B cell (primary cell): ENCODE results near the gene UBE2R2. TPM values are rescaled to one million over a fixed set of nuclear protein-coding genes. Genes with fewer than 3 reads are reported as not detected.
"Not testable (repeated sequence)": the region's sequence is repeated elsewhere in the genome, so short reads cannot be mapped to it uniquely, and the experiment has no call there.

Source experiments
- ATAC-seq: fragments of 200-7000 bp; cut with Tn5 transposase; one replicate; pipeline ENCODE4 v1.10.0; 2021; ENCODE audit warnings: low read depth, mild to moderate bottlenecking, moderate number of reproducible peaks, moderate library complexity
- CTCF ChIA-PET: fragments of 350-600 bp; sonication (Branson Sonifier 250); formaldehyde crosslinking; loops from one replicate; lab custom pipeline; 2021; ENCODE audit warnings: antibody characterized with exemption, inconsistent platforms; lab: Charles Lee
- POLR2A ChIA-PET: fragments of 350-600 bp; sonication (Branson Sonifier 250); formaldehyde crosslinking; loops from one replicate; lab custom pipeline; 2021; ENCODE audit warnings: antibody characterized with exemption; lab: Charles Lee
- DNase-seq: peaks from one replicate; pipeline ENCODE4 v3.0.0; 2013
- H2AFZ ChIP-seq: 2 replicates; pipeline ENCODE4 v1.6.1; 2012; ENCODE audit warnings: mild to moderate bottlenecking, low read depth, low read length; ENCODE audit not compliant: insufficient read depth, poor library complexity, severe bottlenecking
- H3K27ac ChIP-seq, 2 donors: 1 replicate in 1 of 2; 2 replicates in 1 of 2; pipeline ENCODE4 v1.5.1; 2012 to 2013; ENCODE audit warnings: low read length in 2 of 2, mild to moderate bottlenecking in 2 of 2, moderate library complexity in 1 of 2
- H3K27me3 ChIP-seq, 4 experiments: fragments of 200-600 bp in 1 of 4; sonication (generic) in 1 of 4; replicated peaks in 1 of 4; 1 replicate in 2 of 4; 2 replicates in 2 of 4; pipeline versions ENCODE4 v1.6.1 to v1.7.0; 2013 to 2016; ENCODE audit warnings: low read length in 3 of 4, mild to moderate bottlenecking in 2 of 4, mixed read lengths in 1 of 4, moderate library complexity in 1 of 4; ENCODE audit not compliant: insufficient read depth in 4 of 4, control insufficient read depth in 3 of 4; ENCODE audit errors: control extremely low read depth in 1 of 4
- H3K36me3 ChIP-seq, 2 experiments: replicated peaks in 1 of 2; 1 replicate in 1 of 2; 2 replicates in 1 of 2; pipeline versions ENCODE4 v1.6.1 to v1.7.1; 2013; ENCODE audit warnings: low read length in 1 of 2; ENCODE audit not compliant: insufficient read depth in 2 of 2, control insufficient read depth in 1 of 2; ENCODE audit errors: control extremely low read depth in 1 of 2, extremely low read depth in 1 of 2
- H3K4me1 ChIP-seq, 2 donors: fragments of 200-600 bp in 1 of 2; sonication (generic) in 1 of 2; 1 replicate in 1 of 2; 2 replicates in 1 of 2; pipeline versions ENCODE4 v1.5.1 to v1.6.1; 2013 to 2017; ENCODE audit warnings: low read length in 2 of 2; ENCODE audit not compliant: control insufficient read depth in 2 of 2, insufficient read depth in 2 of 2
- H3K4me2 ChIP-seq: replicated peaks from 2 replicates; pipeline ENCODE3; 2012; ENCODE audit warnings: mild to moderate bottlenecking, low read depth, low read length; ENCODE audit not compliant: poor library complexity, severe bottlenecking
- H3K4me3 ChIP-seq, 5 experiments: fragments of 200-600 bp in 1 of 5; sonication (generic) in 1 of 5; 1 replicate in 3 of 5; 2 replicates in 2 of 5; pipeline versions ENCODE4 v1.5.1 to v1.7.0; 2011 to 2016; ENCODE audit warnings: low read length in 4 of 5, mild to moderate bottlenecking in 4 of 5, low read depth in 2 of 5, control low read depth in 1 of 5, moderate library complexity in 1 of 5; ENCODE audit not compliant: insufficient read depth in 1 of 5; ENCODE audit errors: control extremely low read depth in 1 of 5, extremely low read depth in 1 of 5
- H3K79me2 ChIP-seq: fragments of 200-600 bp; sonication (generic); one replicate; pipeline ENCODE4 v1.6.0; 2016; ENCODE audit warnings: low read length; ENCODE audit not compliant: control insufficient read depth, insufficient read depth
- H3K9ac ChIP-seq: fragments of 200-600 bp; sonication (generic); 2 replicates; pipeline ENCODE4 v1.6.1; 2017; ENCODE audit warnings: mild to moderate bottlenecking, low read length, moderate library complexity
- H3K9me3 ChIP-seq, 3 donors: one replicate each; pipeline versions ENCODE4 v1.6.1 to v1.7.1; 2013; ENCODE audit warnings: low read length in 2 of 3; ENCODE audit not compliant: control insufficient read depth in 2 of 3, insufficient read depth in 1 of 3; ENCODE audit errors: control extremely low read depth in 1 of 3
- H4K20me1 ChIP-seq: 2 replicates; pipeline ENCODE4 v1.6.0; 2012; ENCODE audit warnings: mild to moderate bottlenecking, low read length; ENCODE audit not compliant: insufficient read depth, control insufficient read depth, poor library complexity, severe bottlenecking
- H3K27ac Mint-ChIP-seq: one replicate; pipeline ENCODE4 v1.8.0; 2021; ENCODE audit warnings: mixed read lengths
- H3K27me3 Mint-ChIP-seq: one replicate; pipeline ENCODE4 v1.8.0; 2021; ENCODE audit warnings: mixed read lengths
- H3K4me1 Mint-ChIP-seq: one replicate; pipeline ENCODE4 v1.8.0; 2021; ENCODE audit warnings: mixed read lengths
- H3K4me3 Mint-ChIP-seq: one replicate; pipeline ENCODE4 v1.8.0; 2021; ENCODE audit warnings: mixed read lengths
- H3K9me3 Mint-ChIP-seq: one replicate; pipeline ENCODE4 v1.8.0; 2022; ENCODE audit warnings: mixed read lengths; ENCODE audit not compliant: insufficient read depth
- CTCF ChIP-seq: fragments of 200-600 bp; IDR thresholded peaks from one replicate; pipeline ENCODE4 v1.8.0; 2022; ENCODE audit warnings: antibody characterized with exemption, mild to moderate bottlenecking
- EZH2 ChIP-seq: IDR thresholded peaks from 2 replicates; pipeline ENCODE4 v1.6.1; 2012; ENCODE audit warnings: borderline replicate concordance, low read depth, mild to moderate bottlenecking, moderate library complexity, low read length; ENCODE audit not compliant: insufficient read depth, poor library complexity, severe bottlenecking
- WGBS: methylation state at CpG from one replicate; pipeline ENCODE4 v1.1.5; 2013; ENCODE audit warnings: missing lambda C conversion rate; ENCODE audit not compliant: insufficient coverage; 5-methylcytosine and 5-hydroxymethylcytosine counted together
- intact Hi-C: fragments of 100-400 bp; cut with micrococcal nuclease; formaldehyde crosslinking; loops from one replicate; pipeline ENCODE4 v1.10.0; 2022
- polyA plus RNA-seq: library from polyadenylated mRNA; depleted of rRNA; stranded (reverse); fragments of >200 nt; gene quantifications from 2 replicates; pipeline ENCODE4 v1.2.3, GENCODE V29; 2012
- total RNA-seq, 2 donors: library from RNA; stranded (reverse); fragments of 120-200 nt in 1 of 2; gene quantifications; 1 replicate in 1 of 2; 2 replicates in 1 of 2; pipeline versions ENCODE4 v1.2.3 to v1.2.4, GENCODE V29; 2013 to 2022

UBE2R2 gene
- total and polyA plus RNA-seq, 2 donors (not counting 1 experiment from before 2014, with no cell fraction given) = 18.9 to 48.8 TPM

DNA sequence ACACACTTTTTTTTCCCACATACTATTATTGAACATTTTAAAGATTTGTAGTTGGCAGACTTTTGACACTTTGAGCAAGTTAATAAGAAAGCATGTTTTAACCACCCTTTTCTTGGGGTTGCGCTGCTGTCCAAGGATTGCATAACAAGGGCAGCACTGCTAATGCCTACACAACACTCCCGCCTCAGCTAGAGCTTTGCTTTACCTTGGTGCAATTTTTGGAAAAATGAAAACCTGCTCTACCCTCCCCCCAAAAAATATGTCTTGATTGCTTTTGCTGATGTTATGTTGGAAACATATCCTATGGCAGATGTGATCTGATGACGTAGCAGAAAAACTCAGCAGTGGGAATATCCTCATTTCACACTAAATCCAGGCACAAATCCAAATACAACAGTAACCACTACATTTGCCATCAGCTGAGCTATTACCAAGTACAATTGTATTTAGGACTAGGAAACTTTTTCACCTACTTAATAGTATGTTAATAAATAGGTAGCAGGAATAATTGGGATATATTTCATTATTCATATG is 51.5 kb downstream of the UBE2R2 start:
- no peak for TF ChIP-seq EZH2
- TF ChIP-seq CTCF = no peak
- 100% methylated on average over 1 of the region's 3 CpGs for WGBS
- Histone ChIP-seq H3K27ac (no peak overlapping the region), H3K79me2 (peaks cover 99% of the 10 kb centered on the region), H3K4me3 (no peak overlapping the region), H2AFZ (no peak overlapping the region), H3K36me3 (peaks cover 0 to 4% of the 10 kb centered on the region in 2 experiments), H3K9me3 (peaks cover 0 to 7% (median 0%) of the 10 kb centered on the region in 3 donors), H3K27me3 (no peaks in the 10 kb centered on the region), H4K20me1 (peaks cover 80% of the 10 kb centered on the region), H3K4me1 (peaks cover 3 to 13% of the 10 kb centered on the region in 2 donors), H3K4me2 (no peak overlapping the region), H3K9ac (no peak overlapping the region)
- Mint-ChIP-seq H3K27me3 (no peaks in the 10 kb centered on the region), H3K4me1 (peaks cover 35% of the 10 kb centered on the region), H3K4me3 (no peak overlapping the region), H3K9me3 (no peaks in the 10 kb centered on the region), H3K27ac (no peak overlapping the region)
- intact Hi-C loops = no loop called here
- ATAC-seq (no peak), DNase-seq (no peak)
- ChIA-PET CTCF (interaction anchor here (0.6 to 1.4 kb wide), 5 partner anchors 16 to 517 kb away, joined by 3 to 5 read pairs (median 3); no protein-coding TSS in a partner anchor), POLR2A (no interaction called here)

GRCh38 chr9:33869243-33869642 is 52.3 kb downstream of the UBE2R2 start:
- POLR2A ChIA-PET, H3K27ac Mint-ChIP-seq, H3K27me3 Mint-ChIP-seq, H3K4me2 ChIP-seq, H3K4me3 Mint-ChIP-seq, H3K9ac ChIP-seq, H3K9me3 ChIP-seq, H3K4me3 ChIP-seq, H3K27me3 ChIP-seq, H3K27ac ChIP-seq, H2AFZ ChIP-seq, DNase-seq, H3K36me3 ChIP-seq, intact Hi-C loops, H3K9me3 Mint-ChIP-seq, ATAC-seq: not testable (repeated sequence)
- H4K20me1 ChIP-seq = peaks cover 77% of the 10 kb centered on the region
- peaks cover 3 to 13% of the 10 kb centered on the region in 2 donors for H3K4me1 ChIP-seq
- H3K4me1 Mint-ChIP-seq = peaks cover 32% of the 10 kb centered on the region
- peaks cover 98% of the 10 kb centered on the region for H3K79me2 ChIP-seq
- 100% methylated on average over 2 of the region's 4 CpGs for WGBS
- CTCF ChIA-PET = interaction anchor here (1.2 to 1.3 kb wide), 3 partner anchors 17 to 90 kb away, joined by 3 read pairs; no protein-coding TSS in a partner anchor
